ENCODE data around the gene TNKS1BP1.

Gene TNKS1BP1

GRCh38 chr11:57312511-57313021 lies 12.2 kb downstream of the TNKS1BP1 start:
- Histone ChIP-seq H3K4me3 (ENCODE audit: low read length) (no peak overlapping the region), H3K9me3 (ENCODE audit: control insufficient read depth, insufficient read depth, low read length) (no peaks in the 10 kb centered on the region), H3K27ac (ENCODE audit: low read depth, low read length) (no peak overlapping the region), H3K79me2 (ENCODE audit: control insufficient read depth, low read length) (no peaks in the 10 kb centered on the region), H3K4me1 (ENCODE audit: control insufficient read depth, low read length) (peaks cover 15% of the 10 kb centered on the region), H3K27me3 (ENCODE audit: control insufficient read depth, low read length) (no peaks in the 10 kb centered on the region), H3K9me2 (replicated peaks; ENCODE audit: control insufficient read depth, low read length) (no peaks in the 10 kb centered on the region), H4K20me1 (ENCODE audit: control insufficient read depth, insufficient read depth, low read depth, low read length) (no peaks in the 10 kb centered on the region), H3F3A (ENCODE audit: control insufficient read depth, insufficient read depth) (no peaks in the 10 kb centered on the region), H3K36me3 (ENCODE audit: control insufficient read depth, low read length) (peaks cover 11% of the 10 kb centered on the region), H3K4me2 (ENCODE audit: low read length) (no peak overlapping the region)
- TF ChIP-seq CTCF (IDR thresholded peaks at IDR 0.05; ENCODE audit: low read depth, low read length, poor library complexity, severe bottlenecking) (no peak), EZH2phosphoT487 (IDR thresholded peaks at IDR 0.05; ENCODE audit: borderline replicate concordance, low read length) (no peak)

GRCh38 chr11:57311109-57311936 lies 13.4 kb downstream of the TNKS1BP1 start:
- H3K27me3 ChIP-seq (ENCODE audit: control insufficient read depth, low read length) = no peaks in the 10 kb centered on the region
- H3K9me3 ChIP-seq (ENCODE audit: control insufficient read depth, insufficient read depth, low read length) = no peaks in the 10 kb centered on the region
- no peaks in the 10 kb centered on the region for H3K79me2 ChIP-seq (ENCODE audit: control insufficient read depth, low read length)
- H3K4me3 ChIP-seq (ENCODE audit: low read length) = no peak overlapping the region
- H3K4me2 ChIP-seq (ENCODE audit: low read length) = peak overlapping the region; percentile 25; the same call in 1 of the 2 replicates
- no peaks in the 10 kb centered on the region for H4K20me1 ChIP-seq (ENCODE audit: control insufficient read depth, insufficient read depth, low read depth, low read length)
- TF ChIP-seq EZH2phosphoT487 (IDR thresholded peaks at IDR 0.05; ENCODE audit: borderline replicate concordance, low read length) (no peak), CTCF (IDR thresholded peaks at IDR 0.05; ENCODE audit: low read depth, low read length, poor library complexity, severe bottlenecking) (no peak)
- no peaks in the 10 kb centered on the region for H3F3A ChIP-seq (ENCODE audit: control insufficient read depth, insufficient read depth)
- no peaks in the 10 kb centered on the region for H3K9me2 ChIP-seq (replicated peaks; ENCODE audit: control insufficient read depth, low read length)
- H3K4me1 ChIP-seq (ENCODE audit: control insufficient read depth, low read length) = peaks cover 15% of the 10 kb centered on the region
- no peak overlapping the region for H3K27ac ChIP-seq (ENCODE audit: low read depth, low read length)
- H3K36me3 ChIP-seq (ENCODE audit: control insufficient read depth, low read length) = peaks cover 3% of the 10 kb centered on the region; the same call in 1 of the 2 replicates

- Histone ChIP-seq H3K4me2 (ENCODE audit: low read length) (no peak overlapping the region), H3K36me3 (ENCODE audit: control insufficient read depth, low read length) (no peaks in the 10 kb centered on the region), H3K9me3 (ENCODE audit: control insufficient read depth, insufficient read depth, low read length) (no peaks in the 10 kb centered on the region), H3K79me2 (ENCODE audit: control insufficient read depth, low read length) (no peaks in the 10 kb centered on the region), H3K27me3 (ENCODE audit: control insufficient read depth, low read length) (no peaks in the 10 kb centered on the region), H3K27ac (ENCODE audit: low read depth, low read length) (no peak overlapping the region), H3K9me2 (replicated peaks; ENCODE audit: control insufficient read depth, low read length) (no peaks in the 10 kb centered on the region), H3K4me3 (ENCODE audit: low read length) (no peak overlapping the region), H4K20me1 (ENCODE audit: control insufficient read depth, insufficient read depth, low read depth, low read length) (no peaks in the 10 kb centered on the region), H3K4me1 (ENCODE audit: control insufficient read depth, low read length) (peaks cover 12% of the 10 kb centered on the region), H3F3A (ENCODE audit: control insufficient read depth, insufficient read depth) (no peaks in the 10 kb centered on the region)
- TF ChIP-seq CTCF (IDR thresholded peaks at IDR 0.05; ENCODE audit: low read depth, low read length, poor library complexity, severe bottlenecking) (no peak), EZH2phosphoT487 (IDR thresholded peaks at IDR 0.05; ENCODE audit: borderline replicate concordance, low read length) (no peak)
Observed at GRCh38 chr11:57310630-57311086, 14.1 kb downstream of the TNKS1BP1 start.
